ENCODE measurements around the gene SLC8A3. TPM values are rescaled to one million over a fixed set of nuclear protein-coding genes. Genes with fewer than 3 reads are reported as not detected.
A peak's percentile ranks its signal among the peaks of the same experiment; 100 is the strongest.

Gene SLC8A3
- total RNA-seq, 2 donors from 2014 or later: under 0.01 to 0.66 TPM

GRCh38 chr14:70188322-70188658 is 461 bp downstream of the SLC8A3 start:
- Histone ChIP-seq H3K36me3 (replicated peaks in 1 of 2; ENCODE audit: insufficient read depth in 1 of 2, low read depth in 2 of 2) (no peaks in the 10 kb centered on the region), H3K4me3 (peak overlapping the region in 1 of 2 donors; percentile 28), H3K4me1 (peaks cover 21% of the 10 kb centered on the region), H3K27me3 (peaks cover 0 to 11% of the 10 kb centered on the region in 2 donors), H3K27ac (no peak overlapping the region), H3K9me3 (no peaks in the 10 kb centered on the region)
- DNase-seq: peak in 1 of 4 donors; percentile 7
- intact Hi-C loops (cut with DNase I): no loop called here
- peak; percentile 37 for ATAC-seq
- TF ChIP-seq CTCF (IDR thresholded peaks at IDR 0.05) (no peak), POLR2A (IDR thresholded peaks at IDR 0.05) (no peak)
- WGBS, 2 donors: 1 to 2% methylated on average over 7 to 38 of the region's 38 CpGs

GRCh38 chr14:70186900-70187451 is 1.8 kb downstream of the SLC8A3 start:
- Histone ChIP-seq H3K27ac (no peak overlapping the region), H3K36me3 (replicated peaks in 1 of 2; ENCODE audit: insufficient read depth in 1 of 2, low read depth in 2 of 2) (no peaks in the 10 kb centered on the region), H3K4me1 (peaks cover 21% of the 10 kb centered on the region), H3K9me3 (no peaks in the 10 kb centered on the region), H3K4me3 (no peak overlapping the region), H3K27me3 (peaks cover 0 to 11% of the 10 kb centered on the region in 2 donors)
- WGBS, 2 donors: 32 to 50% methylated on average over 23 to 26 of the region's 26 CpGs
- TF ChIP-seq POLR2A (IDR thresholded peaks at IDR 0.05): no peak
- no peak for TF ChIP-seq CTCF (IDR thresholded peaks at IDR 0.05)
- intact Hi-C loops (cut with DNase I): no loop called here
- DNase-seq (peak in 2 of 4 donors; percentile 4 to 20), ATAC-seq (no peak)

- TF ChIP-seq CTCF (IDR thresholded peaks at IDR 0.05): no peak
- Histone ChIP-seq H3K9me3 (no peaks in the 10 kb centered on the region), H3K27ac (no peak overlapping the region), H3K4me1 (peaks cover 18% of the 10 kb centered on the region), H3K36me3 (replicated peaks in 1 of 2; ENCODE audit: insufficient read depth in 1 of 2, low read depth in 2 of 2) (no peaks in the 10 kb centered on the region), H3K27me3 (peaks cover 0 to 11% of the 10 kb centered on the region in 2 donors), H3K4me3 (no peak overlapping the region)
- WGBS, 2 donors: 71 to 75% methylated on average over 6 of the region's 6 CpGs
- no peak for ATAC-seq
- DNase-seq: no peak
- intact Hi-C loops (cut with DNase I): no loop called here
Observed at GRCh38 chr14:70183991-70184390, 4.8 kb downstream of the SLC8A3 start.

- Histone ChIP-seq H3K9me3 (no peaks in the 10 kb centered on the region), H3K27ac (no peak overlapping the region), H3K4me3 (no peak overlapping the region), H3K27me3 (no peaks in the 10 kb centered on the region), H3K36me3 (replicated peaks in 1 of 2; ENCODE audit: insufficient read depth in 1 of 2, low read depth in 2 of 2) (no peaks in the 10 kb centered on the region), H3K4me1 (no peaks in the 10 kb centered on the region)
- no peak for DNase-seq
- no peak for TF ChIP-seq CTCF (IDR thresholded peaks at IDR 0.05)
- TF ChIP-seq POLR2A (IDR thresholded peaks at IDR 0.05): no peak
- intact Hi-C loops (cut with DNase I): no loop called here
- 64 to 65% methylated on average over 1 of the region's 1 CpG for WGBS, 2 donors
- no peak for ATAC-seq
Observed at GRCh38 chr14:70181276-70181675, 7.5 kb downstream of the SLC8A3 start.

GRCh38 chr14:70180718-70181117 is 8.0 kb downstream of the SLC8A3 start:
- no peaks in the 10 kb centered on the region for H3K36me3 ChIP-seq (replicated peaks in 1 of 2; ENCODE audit: insufficient read depth in 1 of 2, low read depth in 2 of 2)
- WGBS, 2 donors: 92% methylated on average over 1 of the region's 1 CpG; no CpG with 5 or more reads in 1 of the 2 donors
- no peaks in the 10 kb centered on the region for H3K9me3 ChIP-seq
- no peak overlapping the region for H3K27ac ChIP-seq
- H3K27me3 ChIP-seq: no peaks in the 10 kb centered on the region
- DNase-seq (no peak), ATAC-seq (no peak)
- H3K4me1 ChIP-seq: no peaks in the 10 kb centered on the region
- no peak overlapping the region for H3K4me3 ChIP-seq
- TF ChIP-seq POLR2A (IDR thresholded peaks at IDR 0.05): no peak
- TF ChIP-seq CTCF (IDR thresholded peaks at IDR 0.05): no peak
- intact Hi-C loops (cut with DNase I): no loop called here
